GM19351 (cell line): ENCODE measurements around the gene PPFIA3.
"Not testable (repeated sequence)": the region's sequence is repeated elsewhere in the genome, so short reads cannot be mapped to it uniquely, and the experiment has no call there.

ENCODE experiments used
- ATAC-seq: cut with Tn5 transposase; IDR thresholded peaks from one replicate; pipeline ENCODE4 v1.9.1; 2021; ENCODE audit warnings: mild to moderate bottlenecking, moderate library complexity; ENCODE audit not compliant: unreplicated experiment

Gene PPFIA3

DNA sequence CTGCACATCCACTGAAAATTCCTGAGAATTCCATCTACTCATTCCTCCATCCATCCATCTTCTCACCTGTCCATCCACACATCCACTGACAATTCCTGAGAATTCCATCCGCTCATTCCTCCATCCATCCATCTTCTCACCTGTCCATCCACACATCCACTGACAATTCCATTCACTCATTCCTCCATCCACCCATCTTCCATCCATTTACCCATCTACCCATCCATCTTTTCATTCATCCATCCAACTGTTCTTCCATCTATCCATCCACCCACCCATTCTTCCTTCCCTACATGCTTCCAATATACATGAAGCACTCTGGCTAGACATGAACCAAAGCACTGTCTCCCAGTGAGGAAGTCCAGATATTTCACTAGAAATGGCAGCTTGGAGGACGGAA lies 53.9 kb downstream of the PPFIA3 start:
- ATAC-seq: no peak

- no peak for ATAC-seq
Observed at GRCh38 chr19:49180659-49181058, 61.3 kb downstream of the PPFIA3 start.

DNA sequence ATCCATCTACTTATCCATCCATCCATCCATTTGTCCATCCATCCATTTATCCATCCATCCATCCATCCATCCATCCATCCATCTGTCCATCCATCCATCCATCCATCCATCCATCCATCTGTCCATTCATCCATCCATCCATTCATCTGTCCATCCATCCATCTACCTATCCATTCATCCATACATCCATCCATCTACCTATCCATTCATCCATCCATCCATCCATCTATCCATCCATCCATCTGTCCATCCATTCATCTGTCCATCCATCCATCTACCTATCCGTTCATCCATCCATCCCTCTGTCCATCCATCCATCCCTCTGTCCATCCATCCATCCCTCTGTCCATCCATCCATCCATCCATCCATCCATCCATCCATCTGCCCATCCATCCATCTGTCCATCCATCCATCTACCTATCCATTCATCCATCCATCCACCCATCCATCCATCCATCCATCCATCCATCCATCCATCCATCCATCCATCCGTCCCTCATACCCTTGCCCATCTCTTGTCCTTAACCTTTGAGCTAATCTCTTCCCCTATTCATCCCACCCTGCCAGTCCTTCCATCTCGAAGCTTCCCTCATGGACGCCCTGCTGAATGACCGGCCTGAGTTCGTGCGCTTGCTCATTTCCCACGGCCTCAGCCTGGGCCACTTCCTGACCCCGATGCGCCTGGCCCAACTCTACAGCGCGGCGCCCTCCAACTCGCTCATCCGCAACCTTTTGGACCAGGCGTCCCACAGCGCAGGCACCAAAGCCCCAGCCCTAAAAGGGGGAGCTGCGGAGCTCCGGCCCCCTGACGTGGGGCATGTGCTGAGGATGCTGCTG lies 62.9 kb downstream of the PPFIA3 start:
- not testable (repeated sequence) for ATAC-seq

DNA sequence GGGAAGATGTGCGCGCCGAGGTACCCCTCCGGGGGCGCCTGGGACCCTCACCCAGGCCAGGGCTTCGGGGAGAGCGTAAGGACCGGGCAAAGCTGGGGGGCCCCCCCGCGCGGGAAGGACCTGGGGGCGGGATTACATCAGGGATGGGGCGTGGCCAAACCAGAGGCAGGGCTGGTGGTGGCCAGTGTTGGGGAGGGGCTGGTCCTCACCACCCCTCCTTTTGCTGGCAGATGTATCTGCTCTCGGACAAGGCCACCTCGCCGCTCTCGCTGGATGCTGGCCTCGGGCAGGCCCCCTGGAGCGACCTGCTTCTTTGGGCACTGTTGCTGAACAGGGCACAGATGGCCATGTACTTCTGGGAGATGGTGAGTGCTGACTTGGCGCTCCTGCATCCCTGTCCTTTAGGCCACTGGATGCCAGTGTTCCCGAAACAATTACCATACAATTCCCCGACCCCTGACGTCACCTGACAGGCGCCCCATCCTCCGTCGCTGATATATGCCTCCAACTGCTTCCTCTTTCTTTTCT lies 63.6 kb downstream of the PPFIA3 start:
- ATAC-seq: no peak

- ATAC-seq: no peak
Observed at GRCh38 chr19:49186108-49186507, 66.8 kb downstream of the PPFIA3 start.

- no peak for ATAC-seq
Observed at GRCh38 chr19:49188626-49189200, 69.4 kb downstream of the PPFIA3 start.

DNA sequence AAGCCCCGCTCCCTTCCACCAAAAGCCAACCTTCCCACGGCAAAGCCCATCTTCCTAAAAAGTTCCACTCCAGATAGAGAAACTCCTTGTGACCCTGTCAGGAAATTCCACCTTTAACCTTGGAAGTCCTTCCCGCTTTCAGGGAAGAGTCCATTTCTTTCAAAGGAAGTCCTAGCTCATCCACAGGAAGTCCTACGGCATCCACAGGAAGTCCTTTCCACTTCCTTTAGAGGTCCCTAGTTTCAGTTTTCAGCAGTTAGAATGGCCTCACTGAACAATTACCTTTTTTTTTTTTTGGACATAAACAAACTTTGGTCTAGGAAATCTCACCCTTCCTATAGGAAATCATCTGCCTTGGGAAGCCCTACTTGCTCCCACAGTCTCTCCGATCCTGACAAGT lies 69.9 kb downstream of the PPFIA3 start:
- no peak for ATAC-seq

GRCh38 chr19:49190781-49191180 lies 71.4 kb downstream of the PPFIA3 start:
- ATAC-seq: no peak

DNA sequence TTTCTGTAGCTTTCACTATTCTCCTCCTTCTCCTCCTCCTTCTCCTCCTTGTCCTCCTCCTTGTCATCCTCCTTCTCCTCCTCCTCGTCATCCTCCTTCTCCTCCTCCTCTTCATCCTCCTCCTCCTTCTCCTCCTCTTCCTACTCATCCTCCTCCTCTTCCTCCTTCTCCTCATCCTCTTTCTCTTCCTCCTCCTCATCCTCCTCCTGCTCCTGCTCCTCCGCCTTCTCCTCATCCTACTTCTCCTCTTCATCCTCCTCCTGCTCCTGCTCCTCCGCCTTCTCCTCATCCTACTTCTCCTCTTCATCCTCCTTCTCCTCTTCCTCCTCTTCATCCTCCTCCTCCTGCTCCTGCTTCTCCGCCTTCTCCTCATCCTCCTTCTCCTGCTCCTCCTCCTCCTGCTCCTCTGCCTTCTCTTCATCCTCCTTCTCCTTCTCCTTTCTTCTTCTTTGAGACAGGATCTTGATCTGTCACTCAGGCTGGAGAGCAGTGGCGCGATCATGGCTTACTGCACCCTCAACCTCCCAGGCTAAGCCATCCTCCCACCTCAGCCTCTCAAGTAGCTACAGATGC lies 74.6 kb downstream of the PPFIA3 start:
- ATAC-seq: no peak

- no peak for ATAC-seq
Observed at GRCh38 chr19:49194408-49194807, 75.1 kb downstream of the PPFIA3 start.

DNA sequence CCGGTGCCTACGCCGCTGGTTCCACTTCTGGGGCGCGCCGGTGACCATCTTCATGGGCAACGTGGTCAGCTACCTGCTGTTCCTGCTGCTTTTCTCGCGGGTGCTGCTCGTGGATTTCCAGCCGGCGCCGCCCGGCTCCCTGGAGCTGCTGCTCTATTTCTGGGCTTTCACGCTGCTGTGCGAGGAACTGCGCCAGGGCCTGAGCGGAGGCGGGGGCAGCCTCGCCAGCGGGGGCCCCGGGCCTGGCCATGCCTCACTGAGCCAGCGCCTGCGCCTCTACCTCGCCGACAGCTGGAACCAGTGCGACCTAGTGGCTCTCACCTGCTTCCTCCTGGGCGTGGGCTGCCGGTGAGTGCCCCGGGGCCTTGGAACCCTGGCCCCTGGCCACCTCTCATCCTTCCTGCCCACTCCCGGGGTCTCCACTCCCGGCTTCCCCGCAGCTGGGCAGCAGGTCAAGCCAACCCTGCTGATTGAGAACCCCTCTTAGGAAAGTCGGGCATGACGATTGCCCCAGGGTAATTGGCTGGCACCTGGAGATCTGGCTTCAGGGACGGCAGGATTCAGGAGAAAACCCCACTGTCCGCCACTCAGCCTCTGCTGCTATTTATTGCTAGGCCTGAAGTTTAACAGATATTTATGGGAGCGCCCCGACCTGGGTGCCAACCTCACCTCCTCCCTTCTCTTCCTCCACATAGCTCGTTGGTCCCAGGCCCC lies 77.3 kb downstream of the PPFIA3 start:
- ATAC-seq: no peak

DNA sequence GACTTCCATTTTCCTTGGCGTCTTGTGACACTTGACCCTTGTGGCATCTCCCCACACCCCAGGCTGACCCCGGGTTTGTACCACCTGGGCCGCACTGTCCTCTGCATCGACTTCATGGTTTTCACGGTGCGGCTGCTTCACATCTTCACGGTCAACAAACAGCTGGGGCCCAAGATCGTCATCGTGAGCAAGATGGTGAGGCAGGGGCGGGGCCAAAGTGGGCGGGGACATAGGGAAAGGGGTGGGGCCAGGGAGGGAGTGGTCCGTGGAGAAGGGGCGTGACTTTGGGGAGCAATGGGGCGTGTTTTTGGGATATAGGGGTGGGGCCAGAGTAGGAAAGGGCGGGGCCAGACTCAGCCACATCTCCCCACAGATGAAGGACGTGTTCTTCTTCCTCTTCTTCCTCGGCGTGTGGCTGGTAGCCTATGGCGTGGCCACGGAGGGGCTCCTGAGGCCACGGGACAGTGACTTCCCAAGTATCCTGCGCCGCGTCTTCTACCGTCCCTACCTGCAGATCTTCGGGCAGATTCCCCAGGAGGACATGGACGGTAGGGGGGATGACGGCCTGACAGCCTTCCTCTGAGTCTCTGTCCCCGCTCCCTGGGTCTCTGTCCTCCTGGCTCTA lies 81.0 kb downstream of the PPFIA3 start:
- ATAC-seq: no peak
